Smooth muscle cell of the brain vasculature (primary cell): Measurements from ENCODE around the gene DHX16.
A peak's percentile ranks its signal among the peaks of the same experiment; 100 is the strongest.
"Not testable (repeated sequence)": the region's sequence is repeated elsewhere in the genome, so short reads cannot be mapped to it uniquely, and the experiment has no call there.

Experiments used
- DNase-seq: peaks from one replicate; pipeline ENCODE4 v3.0.0-alpha.2; 2012; ENCODE audit warnings: low read depth, low spot score

Gene DHX16

GRCh38 chr6:30672445-30673253 lies at the start of gene DHX16:
Gene DHX16 (minus strand): TSS chr6:30673006. CDS start chr6:30672841, 165 bp downstream.
- DNase-seq, result peak; percentile 96

- not testable (repeated sequence) for DNase-seq
These were observed 49.1 kb upstream of the DHX16 start for GRCh38 chr6:30722025-30722279.

GRCh38 chr6:30721198-30722024 lies 48.6 kb upstream of the DHX16 start:
- DNase-seq, result peak; percentile 65

- DNase-seq, result no peak
These were observed 48.0 kb upstream of the DHX16 start for GRCh38 chr6:30720738-30721197.

- peak; percentile 91 for DNase-seq
These were observed 47.3 kb upstream of the DHX16 start, which contains the start of gene TUBB for GRCh38 chr6:30719791-30720737. Gene TUBB (plus strand): TSS chr6:30720352. CDS start chr6:30720507, 155 bp downstream.

- DNase-seq, result no peak
These were observed 46.5 kb upstream of the DHX16 start for GRCh38 chr6:30719356-30719755.

GRCh38 chr6:30717845-30718720 lies 45.3 kb upstream of the DHX16 start:
- not testable (repeated sequence) for DNase-seq

- peak; percentile 100 for DNase-seq
These were observed 44.5 kb upstream of the DHX16 start, which contains the start of gene MDC1 for GRCh38 chr6:30717129-30717844. Gene MDC1 (minus strand): TSS chr6:30717281. CDS start chr6:30715175, 2,106 bp downstream.

GRCh38 chr6:30716879-30717128 lies 44.0 kb upstream of the DHX16 start:
- DNase-seq, result no peak

GRCh38 chr6:30714263-30714662 lies 41.5 kb upstream of the DHX16 start:
- no peak for DNase-seq

- no peak for DNase-seq
These were observed 39.7 kb upstream of the DHX16 start for GRCh38 chr6:30712441-30712945.

GRCh38 chr6:30711758-30712380 lies 39.1 kb upstream of the DHX16 start:
- DNase-seq, result no peak

- no peak for DNase-seq
These were observed 36.5 kb upstream of the DHX16 start for GRCh38 chr6:30709101-30709868.

GRCh38 chr6:30707281-30707850 lies 34.6 kb upstream of the DHX16 start:
- no peak for DNase-seq

- no peak for DNase-seq
These were observed 32.8 kb upstream of the DHX16 start for GRCh38 chr6:30705620-30706019.

GRCh38 chr6:30703821-30704220 lies 31.0 kb upstream of the DHX16 start:
- no peak for DNase-seq

- DNase-seq, result no peak
These were observed 30.2 kb upstream of the DHX16 start for GRCh38 chr6:30703011-30703410.

GRCh38 chr6:30700340-30700739 lies 27.5 kb upstream of the DHX16 start:
- no peak for DNase-seq
